Medulla oblongata (tissue), 1 donor: ENCODE results near the gene BCL7B.
"Not testable (repeated sequence)": the region's sequence is repeated elsewhere in the genome, so short reads cannot be mapped to it uniquely, and the experiment has no call there.

Source experiments
- DNase-seq: peaks from one replicate; pipeline ENCODE4 v3.0.0-alpha.2; 2015; ENCODE audit errors: extremely low spot score

The BCL7B gene

GRCh38 chr7:73535918-73536317, 21.6 kb downstream of the BCL7B start:
- not testable (repeated sequence) for DNase-seq

GRCh38 chr7:73533742-73534141, 23.7 kb downstream of the BCL7B start:
- no peak for DNase-seq

- no peak for DNase-seq
Observed at GRCh38 chr7:73532224-73532623, 25.3 kb downstream of the BCL7B start.

- DNase-seq: no peak
Observed at GRCh38 chr7:73530800-73531199, 26.7 kb downstream of the BCL7B start.

- DNase-seq: no peak
Observed at GRCh38 chr7:73526896-73527821, 30.3 kb downstream of the BCL7B start.

- DNase-seq: not testable (repeated sequence)
Observed at GRCh38 chr7:73526158-73526494, 31.4 kb downstream of the BCL7B start.

GRCh38 chr7:73522105-73522872, 35.2 kb downstream of the BCL7B start, which contains the start of gene BAZ1B:
Gene BAZ1B, minus strand, starts transcription at chr7:73522293. Its CDS starts 360 bp downstream, at chr7:73521933.
- peak; percentile 99 for DNase-seq

- peak; percentile 69 for DNase-seq
Observed at GRCh38 chr7:73521636-73522104, 35.8 kb downstream of the BCL7B start.

GRCh38 chr7:73520673-73521635, 36.5 kb downstream of the BCL7B start:
- peak; percentile 27 for DNase-seq

GRCh38 chr7:73519867-73520672, 37.4 kb downstream of the BCL7B start:
- no peak for DNase-seq

- no peak for DNase-seq
Observed at GRCh38 chr7:73518470-73518869, 39.0 kb downstream of the BCL7B start.

GRCh38 chr7:73517241-73517995, 40.1 kb downstream of the BCL7B start:
- no peak for DNase-seq

GRCh38 chr7:73515178-73515577, 42.3 kb downstream of the BCL7B start:
- no peak for DNase-seq

- no peak for DNase-seq
Observed at GRCh38 chr7:73512018-73512780, 45.3 kb downstream of the BCL7B start.

- no peak for DNase-seq
Observed at GRCh38 chr7:73509463-73509862, 48.0 kb downstream of the BCL7B start.

- DNase-seq: no peak
Observed at GRCh38 chr7:73507556-73507955, 49.9 kb downstream of the BCL7B start.

- DNase-seq: no peak
Observed at GRCh38 chr7:73504920-73505319, 52.6 kb downstream of the BCL7B start.

GRCh38 chr7:73504017-73504416, 53.5 kb downstream of the BCL7B start:
- DNase-seq: no peak

GRCh38 chr7:73503229-73503628, 54.3 kb downstream of the BCL7B start:
- no peak for DNase-seq
